Activated T-helper 1 cell treated with anti-CD3 and anti-CD28 coated beads, Interleukin-2, amount 50 U/mL, for 16 hours (primary cell): Measurements from ENCODE around the gene DDX3X.

Experiments
- DNase-seq, 2 donors: peaks; one replicate each; pipeline ENCODE4 v3.0.0-alpha.2; 2020; ENCODE audit warnings: low read depth in 1 of 2, low spot score in 1 of 2

Gene DDX3X

DNA sequence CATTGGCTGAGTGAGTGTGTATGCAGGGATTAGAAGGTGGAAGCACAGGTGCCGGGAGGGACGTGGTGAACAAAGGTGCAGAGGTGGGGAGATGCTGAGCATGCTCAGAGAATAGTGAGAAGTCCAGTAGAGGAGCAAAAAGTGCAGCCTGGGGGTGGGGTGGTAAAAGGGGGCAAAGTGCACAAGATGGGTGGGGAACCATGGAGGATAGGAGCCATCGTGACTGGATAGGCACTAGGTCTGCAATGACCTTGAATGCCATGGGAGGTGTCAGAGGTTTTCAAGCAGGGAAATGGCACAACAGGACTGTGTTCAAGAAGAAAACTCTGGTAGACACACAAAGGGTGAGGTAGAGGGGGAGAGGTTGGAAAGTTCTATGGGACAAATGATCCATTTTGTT lies 6.6 kb upstream of the DDX3X start:
- no peak for DNase-seq

DNA sequence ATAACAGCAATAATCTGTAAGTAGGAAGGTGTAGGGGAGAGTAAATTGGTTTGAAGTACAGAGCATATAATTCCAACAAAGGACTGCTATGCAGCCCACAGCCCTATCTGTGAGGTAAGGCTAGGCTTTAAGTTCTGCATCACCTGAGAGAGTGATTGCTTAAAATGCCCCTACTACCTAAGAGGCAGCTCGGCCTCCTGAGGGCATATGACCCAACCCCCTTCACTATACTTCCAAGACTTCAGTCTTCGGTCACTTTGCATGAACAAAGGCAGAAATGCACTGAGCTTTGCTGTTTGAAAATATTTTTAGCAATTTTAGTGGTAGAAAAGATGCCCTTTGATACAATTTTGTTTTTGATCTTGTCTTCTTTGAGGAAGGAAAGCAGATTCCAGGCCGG lies 4.9 kb upstream of the DDX3X start:
- no peak for DNase-seq

DNA sequence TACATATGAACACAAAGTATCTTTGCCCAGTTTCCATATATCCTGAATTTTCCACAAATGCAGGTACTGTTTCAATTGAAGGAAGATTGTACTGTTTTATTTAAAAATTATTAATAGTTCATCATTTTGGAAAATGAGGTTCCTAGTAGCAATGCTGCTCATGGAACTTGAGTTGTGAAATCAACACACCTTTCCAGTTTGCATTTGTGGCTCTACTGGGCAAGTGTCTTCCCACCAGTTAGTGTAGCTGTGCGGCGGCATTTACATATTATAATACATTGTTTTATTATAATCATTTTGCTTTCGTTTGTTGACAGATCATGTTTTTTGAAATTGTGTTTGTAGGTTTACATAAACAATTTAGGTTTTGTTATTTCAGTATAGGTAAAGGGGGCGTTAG lies 2.0 kb upstream of the DDX3X start:
- no peak for DNase-seq

DNA sequence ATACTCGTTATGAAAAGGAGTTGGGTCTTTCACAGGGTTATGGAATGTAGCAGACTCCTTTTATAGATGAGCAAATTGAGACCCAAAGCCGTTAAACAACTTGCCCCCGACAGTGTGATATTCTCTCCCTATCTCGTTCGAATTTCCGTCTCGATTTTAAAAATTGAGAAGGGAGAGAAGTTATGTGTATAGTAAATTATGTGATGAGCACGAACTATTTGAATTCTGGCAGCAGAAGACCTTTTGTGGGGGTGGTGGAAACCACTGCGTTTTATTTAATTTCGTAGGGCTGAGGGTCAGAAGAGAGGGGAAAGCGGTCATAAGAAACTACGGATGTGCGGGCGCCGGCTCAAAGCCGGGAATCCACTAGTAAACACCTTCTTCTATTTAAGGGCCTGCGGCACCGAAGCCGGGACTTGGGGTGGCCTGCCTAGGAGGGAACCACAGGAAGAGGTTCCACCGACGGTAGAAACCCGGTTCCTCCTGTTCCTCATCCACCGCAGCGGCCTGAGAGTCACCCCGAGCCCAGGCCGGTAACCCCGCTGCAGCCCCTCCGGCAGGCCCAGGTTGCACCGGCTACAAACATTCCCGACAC lies 1.5 kb upstream of the DDX3X start:
- peak in 1 of 2 donors; percentile 4 for DNase-seq

DNA sequence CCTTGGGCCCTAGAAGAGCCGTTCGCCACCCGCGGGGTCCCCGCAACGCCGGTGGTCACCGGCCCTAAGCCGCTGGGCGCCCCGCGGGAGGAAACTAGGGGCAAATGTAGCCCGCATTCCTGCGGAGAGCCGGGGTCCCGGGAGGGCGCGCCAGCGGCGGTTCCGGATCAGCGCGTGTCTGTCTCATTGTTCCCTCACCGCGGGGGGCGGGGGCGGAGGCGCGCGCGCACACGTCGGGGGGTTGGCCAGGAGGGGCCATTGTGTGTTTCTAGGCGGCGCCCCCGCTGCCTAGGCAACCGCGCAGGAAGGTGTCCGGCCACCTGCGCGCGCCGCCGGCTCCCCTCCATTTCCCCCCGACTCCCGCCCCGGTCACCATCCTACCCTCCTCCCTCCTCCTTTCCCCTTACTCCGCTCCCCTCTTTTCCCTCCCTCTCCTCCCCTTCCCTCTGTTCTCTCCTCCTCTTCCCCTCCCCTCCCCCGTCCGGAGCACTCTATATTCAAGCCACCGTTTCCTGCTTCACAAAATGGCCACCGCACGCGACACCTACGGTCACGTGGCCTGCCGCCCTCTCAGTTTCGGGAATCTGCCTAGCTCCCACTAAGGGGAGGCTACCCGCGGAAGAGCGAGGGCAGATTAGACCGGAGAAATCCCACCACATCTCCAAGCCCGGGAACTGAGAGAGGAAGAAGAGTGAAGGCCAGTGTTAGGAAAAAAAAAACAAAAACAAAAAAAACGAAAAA lies 789 bp upstream of the DDX3X start:
- DNase-seq, result peak; percentile 57 to 88

DNA sequence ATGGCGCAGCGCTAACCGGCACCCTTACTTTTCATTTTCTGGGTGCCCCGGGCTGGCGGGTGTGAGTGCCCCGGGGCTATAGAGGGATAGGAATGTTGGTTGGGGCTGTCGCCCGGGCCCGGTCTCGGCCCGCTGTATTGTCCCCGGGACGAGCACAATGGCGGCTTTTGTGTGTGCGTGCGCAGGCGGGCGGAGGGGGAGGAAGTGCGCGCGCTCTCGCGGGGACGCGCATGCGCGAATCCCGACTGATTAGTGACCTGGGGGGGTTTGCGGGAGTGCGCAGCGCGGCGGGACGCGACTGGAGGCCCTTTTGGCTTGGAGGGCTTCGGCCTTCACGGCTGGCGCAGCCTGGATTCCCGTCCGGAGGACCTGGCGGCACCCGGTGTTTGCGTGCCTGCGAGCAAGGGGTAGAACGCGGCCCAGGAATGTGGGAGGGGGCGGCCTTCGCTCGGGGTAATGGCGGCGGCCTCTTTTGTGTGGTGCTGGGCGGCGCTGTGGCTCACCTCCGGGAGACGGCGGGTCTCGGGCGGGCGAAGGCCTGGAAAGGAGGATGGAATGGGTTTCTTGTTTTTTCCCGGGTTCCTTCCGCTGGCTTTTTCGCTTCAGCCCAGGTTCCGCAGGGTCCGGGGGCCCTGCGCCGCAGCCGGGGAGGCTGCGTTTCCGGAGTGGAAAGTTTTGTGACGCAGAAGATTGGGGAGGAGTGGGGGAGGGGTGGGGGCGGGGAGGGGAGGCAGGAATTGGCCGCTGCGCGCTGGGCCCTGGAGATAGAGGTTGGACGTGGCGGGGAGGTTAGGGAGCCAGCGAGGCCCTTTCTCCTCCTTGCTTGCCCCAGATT lies 618 bp downstream of the DDX3X start:
- DNase-seq, result peak; percentile 58 to 79

DNA sequence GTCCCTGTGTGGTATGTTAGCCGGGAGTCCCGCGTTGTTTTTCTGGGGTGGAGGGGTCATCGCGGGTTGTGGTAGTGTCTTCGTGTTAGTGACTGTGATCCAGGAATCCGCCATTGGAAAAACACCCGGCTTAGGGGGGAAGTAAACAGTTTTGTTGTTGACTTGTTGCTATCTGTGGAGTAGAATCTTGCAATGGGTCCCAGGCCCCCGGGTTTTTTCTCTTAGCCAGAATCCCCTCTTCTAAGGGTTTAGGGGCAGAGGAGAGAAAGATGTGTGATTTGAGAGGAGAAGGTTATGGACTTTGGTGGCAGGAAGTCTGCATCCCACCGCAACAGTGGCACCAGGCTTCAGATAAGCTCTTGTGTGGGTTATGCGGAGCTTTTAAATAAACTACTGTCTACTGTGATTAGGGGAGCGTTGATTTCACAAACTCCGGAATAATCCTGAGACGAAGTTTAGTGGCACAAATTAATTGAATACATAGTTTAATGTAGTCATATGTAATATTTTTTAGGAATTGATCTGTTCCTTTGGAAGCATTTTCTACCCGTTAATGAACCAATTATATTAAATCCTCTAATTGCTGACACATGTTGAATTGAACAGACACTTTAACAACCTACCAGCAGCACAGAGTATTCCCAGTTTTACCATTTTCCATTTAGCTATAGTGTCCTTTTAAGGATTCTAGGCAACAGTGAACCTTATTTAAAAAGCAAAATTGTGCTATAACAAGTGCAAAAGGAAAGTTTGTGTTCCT lies 1.4 kb downstream of the DDX3X start:
- no peak for DNase-seq

DNA sequence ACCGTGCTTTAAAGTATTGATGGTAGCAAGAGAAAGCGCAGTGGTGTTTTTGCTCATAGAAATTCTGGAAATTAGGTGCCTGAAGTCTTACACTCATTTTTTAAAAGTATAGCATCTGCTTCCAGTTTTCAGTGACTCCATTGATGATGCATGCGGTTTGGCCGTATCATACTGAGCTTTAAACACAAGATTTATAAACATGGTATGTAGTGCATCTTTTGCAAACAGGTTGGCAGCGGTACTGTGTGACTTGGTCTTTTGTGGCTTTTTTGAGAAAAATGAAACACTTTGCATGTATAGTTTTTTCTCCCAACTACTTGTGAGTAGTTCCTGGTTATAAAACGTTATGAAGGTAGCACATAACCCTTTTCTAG lies 2.0 kb downstream of the DDX3X start:
- no peak for DNase-seq

DNA sequence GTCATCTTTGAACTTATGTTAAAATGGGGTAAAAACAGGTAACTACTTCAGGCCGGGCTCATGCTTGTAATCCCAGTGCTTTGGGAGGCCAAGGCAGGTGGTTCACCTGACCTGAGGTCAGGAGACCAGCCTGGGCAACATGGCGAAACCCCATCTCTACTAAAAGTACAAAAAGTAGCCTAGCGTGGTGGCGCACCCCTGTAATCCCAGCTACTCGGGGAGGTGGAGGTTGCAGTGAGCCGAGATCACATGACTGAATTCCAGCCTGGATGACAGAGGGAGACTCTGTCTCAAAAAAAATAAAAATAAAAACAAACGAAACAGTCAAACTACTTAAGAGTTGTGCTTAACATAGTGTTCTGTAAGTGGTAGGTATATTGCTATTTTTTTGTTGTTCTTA lies 2.5 kb downstream of the DDX3X start:
- no peak for DNase-seq

DNA sequence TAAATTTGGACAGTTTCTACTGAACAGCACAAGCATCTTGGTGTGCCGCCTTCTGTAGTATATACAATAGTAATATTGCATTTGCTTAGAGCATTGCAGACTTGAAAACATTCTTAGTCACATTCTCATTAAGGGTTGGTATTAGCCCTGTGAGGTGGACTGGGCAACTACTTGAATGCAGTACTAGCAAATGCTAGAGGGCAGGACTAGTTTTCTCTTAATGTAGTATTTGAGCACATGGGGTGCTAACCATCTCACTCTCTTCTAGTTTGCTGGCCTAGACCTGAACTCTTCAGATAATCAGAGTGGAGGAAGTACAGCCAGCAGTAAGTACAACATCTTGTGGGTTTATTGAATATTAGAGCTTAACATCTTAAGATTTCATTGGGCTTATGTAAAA lies 3.2 kb downstream of the DDX3X start:
- DNase-seq, result no peak

DNA sequence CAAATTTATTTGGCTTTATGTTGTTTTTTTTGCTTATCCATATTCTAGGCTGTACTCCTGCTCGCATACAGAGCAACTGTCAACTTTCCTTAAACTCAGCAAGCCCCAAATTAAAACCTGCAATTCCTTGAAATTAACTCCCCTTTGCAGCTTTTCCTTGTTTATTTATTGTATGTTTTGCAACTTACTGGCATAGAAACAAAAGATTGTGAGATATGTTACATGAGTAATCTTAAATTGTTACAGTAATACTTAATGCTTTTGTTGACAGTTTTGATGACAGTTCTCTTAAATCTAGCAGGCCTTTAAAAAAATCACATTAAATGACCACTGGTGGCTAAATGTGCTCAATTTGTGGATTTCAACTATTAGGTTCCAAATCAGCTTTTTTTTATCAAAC lies 4.5 kb downstream of the DDX3X start:
- no peak for DNase-seq

DNA sequence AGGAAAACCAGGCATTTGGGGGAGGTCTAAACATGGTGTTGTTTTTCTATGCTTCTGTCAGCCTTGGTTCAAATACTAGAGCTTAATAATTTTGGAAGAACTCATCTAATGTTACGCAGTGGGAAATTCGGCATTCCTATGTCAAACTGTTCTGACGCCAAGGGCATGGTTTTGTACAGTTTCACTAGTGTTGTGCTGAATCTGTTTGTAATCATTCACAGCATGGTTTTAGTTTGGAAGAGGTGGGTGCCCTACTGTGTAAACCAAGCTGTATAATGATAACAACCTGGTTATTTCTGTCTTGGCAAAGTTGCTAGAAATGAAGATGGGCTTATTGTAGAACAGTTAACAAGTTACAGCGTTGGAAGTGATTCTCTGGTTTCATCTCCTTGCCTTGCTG lies 5.2 kb downstream of the DDX3X start:
- no peak for DNase-seq

DNA sequence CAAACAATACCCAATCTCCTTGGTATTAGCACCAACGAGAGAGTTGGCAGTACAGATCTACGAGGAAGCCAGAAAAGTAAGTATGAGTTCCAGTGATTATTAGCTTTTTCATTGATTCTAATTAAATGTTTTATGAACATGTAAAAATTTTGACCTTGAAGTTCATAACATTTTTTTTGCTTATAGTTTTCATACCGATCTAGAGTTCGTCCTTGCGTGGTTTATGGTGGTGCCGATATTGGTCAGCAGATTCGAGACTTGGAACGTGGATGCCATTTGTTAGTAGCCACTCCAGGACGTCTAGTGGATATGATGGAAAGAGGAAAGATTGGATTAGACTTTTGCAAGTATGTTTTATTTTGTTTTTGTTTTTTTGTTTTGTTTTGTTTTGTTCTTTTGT lies 10.1 kb downstream of the DDX3X start:
- no peak for DNase-seq

DNA sequence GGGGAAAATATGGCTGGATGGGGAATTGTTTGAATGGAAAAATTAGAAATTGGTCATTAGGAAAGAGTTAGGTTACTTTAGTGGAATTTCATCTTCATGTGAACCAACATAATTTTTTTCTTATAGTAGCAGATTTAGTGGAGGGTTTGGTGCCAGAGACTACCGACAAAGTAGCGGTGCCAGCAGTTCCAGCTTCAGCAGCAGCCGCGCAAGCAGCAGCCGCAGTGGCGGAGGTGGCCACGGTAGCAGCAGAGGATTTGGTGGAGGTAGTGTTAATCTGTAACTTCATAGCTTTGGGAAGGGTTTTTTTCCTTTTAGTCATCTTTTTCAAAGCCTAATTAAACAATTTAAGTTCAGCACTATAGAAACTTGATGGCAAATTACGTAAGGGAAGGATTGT lies 13.2 kb downstream of the DDX3X start:
- DNase-seq, result no peak

DNA sequence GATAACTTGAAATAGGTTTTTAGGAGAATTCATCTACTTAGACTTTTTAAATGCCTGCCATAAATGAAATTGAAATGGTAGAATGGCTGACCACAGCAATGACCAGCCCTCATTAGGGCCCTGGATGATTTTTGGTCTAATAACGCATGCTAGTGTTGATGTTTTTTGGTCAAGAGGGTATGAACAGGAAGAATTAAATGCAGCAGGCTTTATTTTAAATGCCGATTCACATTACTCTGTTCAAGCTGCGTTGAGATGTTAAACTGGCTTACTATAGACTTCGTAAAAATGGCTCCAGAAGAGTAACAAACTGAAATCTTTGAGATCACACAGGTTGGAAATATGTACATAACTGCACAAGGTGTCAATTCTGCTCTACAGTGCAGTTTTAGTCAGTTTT lies 14.6 kb downstream of the DDX3X start:
- no peak for DNase-seq

DNA sequence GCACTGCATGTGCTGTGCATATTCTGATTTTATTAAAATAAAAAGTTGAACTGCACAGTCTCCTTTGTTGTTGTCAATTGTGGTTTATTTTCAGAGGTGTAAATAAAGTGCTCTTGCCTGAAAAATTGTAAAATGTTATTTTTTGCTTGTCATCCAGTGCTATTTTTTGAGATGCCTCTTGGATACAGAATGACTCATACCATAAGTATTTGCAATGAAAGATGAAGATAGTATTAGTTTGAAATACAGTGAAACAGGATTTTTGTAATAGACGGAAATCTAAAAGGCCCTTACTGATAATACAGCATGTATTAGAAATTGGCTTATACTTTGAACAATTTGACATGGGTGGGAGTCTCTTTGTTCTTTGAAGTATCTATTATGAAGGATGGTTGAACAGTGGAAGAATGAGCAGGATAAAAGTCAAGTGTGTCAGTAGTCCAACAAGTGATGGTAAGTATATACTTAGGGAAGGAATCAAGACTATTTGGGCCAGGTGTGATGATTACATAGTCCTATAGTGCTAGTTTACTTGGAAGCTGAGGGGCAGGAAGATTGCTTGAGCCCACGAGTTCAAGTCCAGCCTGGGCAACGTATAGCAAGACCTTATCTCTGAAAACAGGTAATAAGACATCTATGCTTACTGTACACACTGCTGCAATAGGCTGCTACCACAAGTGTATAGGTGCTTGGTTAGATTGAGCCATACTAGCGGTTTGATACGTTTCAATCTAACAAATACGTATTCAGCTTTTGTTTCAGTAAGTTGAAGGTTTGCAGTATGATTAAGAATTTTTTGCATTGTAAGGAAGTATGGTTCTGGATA lies 16.4 kb downstream of the DDX3X start:
- DNase-seq, result no peak

DNA sequence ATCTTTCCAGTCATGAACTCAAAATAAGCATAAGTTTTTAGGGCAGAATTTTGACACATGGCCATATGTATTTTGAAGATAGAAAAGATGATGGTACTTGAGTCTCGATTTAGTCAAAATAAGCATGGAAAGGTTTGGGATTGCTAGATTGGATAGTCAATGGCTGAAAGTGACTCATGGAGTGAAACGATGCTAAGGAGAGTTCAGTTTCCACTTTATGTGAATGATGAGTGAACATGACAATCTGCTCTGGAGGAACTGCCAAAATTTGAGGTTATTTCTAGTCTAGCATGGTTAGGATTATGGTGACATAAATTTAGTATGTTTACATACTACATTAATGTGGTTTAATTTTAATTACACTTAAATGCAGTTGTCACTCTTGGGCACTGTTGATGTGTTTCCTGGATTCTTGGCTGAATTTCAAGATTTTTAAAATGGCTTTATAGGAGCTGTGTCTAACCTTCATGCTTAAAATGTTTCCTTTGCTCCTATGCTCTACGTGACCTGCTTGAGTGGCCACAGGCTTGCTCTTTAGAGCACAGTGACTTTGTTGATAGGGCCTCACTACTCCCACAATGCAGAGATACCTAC lies 17.1 kb downstream of the DDX3X start:
- no peak for DNase-seq

DNA sequence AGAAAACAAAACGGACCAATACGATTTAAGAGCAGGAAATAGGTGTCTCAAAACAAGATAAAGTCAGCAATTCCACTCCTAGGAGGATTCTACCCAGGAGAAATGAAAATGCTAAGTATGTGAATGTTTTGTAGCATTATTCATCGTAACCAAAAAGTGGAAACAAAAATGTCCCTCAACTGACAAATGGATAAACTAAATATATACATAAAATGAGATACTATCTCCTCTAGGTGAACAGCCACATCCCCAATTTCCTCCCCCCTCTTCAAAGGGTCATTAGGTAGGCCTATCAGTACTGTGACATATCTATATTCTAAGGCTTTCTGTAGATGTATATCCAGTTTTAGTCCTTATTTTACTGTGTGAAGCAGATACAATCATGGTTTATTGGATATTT lies 18.0 kb downstream of the DDX3X start:
- DNase-seq, result no peak

DNA sequence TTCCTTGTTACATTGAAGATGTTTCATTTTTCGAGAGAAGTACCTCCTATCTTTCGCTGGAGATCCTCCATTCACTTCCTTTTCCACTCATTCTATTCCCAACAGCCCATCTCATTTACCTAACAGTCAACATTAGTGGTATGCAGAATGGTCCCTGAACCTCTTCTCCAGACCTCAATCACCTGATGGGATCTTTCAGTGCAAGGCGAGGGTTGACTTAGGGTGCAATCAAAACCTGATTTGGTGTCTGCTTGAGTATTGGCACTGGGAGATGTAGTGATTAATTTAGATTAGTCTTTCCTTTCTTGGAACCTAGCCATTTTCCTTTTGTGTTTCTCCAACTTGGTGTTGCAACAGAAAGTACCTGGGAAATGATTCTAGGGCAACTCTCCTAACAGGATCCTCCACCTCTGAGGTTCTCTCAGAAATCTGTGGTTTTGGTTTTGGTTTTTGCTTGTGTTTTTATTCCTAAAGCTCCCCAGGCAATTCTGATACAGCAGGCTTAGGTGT lies 18.4 kb downstream of the DDX3X start:
- no peak for DNase-seq

DNA sequence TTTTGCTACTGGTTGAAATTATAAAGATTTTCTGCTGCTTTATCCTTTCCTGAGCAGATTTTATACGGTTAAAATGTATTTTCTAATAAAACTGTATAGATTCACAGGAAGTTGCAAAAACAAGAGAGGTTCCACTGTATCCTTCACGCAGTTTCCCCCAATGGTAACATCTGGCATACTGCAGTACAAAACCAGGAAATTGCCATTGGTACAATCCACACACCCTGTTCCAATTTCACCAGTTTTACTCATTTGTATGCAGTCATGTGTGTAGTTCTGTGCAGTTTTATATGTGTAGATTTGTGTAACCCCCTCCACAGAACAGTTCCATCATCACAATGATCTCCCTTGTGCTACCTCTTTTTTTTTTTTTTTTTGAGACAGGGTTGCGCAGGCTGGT lies 20.0 kb downstream of the DDX3X start:
- DNase-seq, result no peak
